CD8-positive, alpha-beta memory T cell (primary cell): Measurements from ENCODE around the gene TREM2. TPM values are rescaled to one million over a fixed set of nuclear protein-coding genes. Genes with fewer than 3 reads are reported as not detected.
A peak's percentile ranks its signal among the peaks of the same experiment; 100 is the strongest.
"Not testable (repeated sequence)": the region's sequence is repeated elsewhere in the genome, so short reads cannot be mapped to it uniquely, and the experiment has no call there.

ENCODE experiments used
- CTCF ChIA-PET: fragments of 350-600 bp; sonication (Branson Sonifier 250); formaldehyde crosslinking; loops from one replicate; lab custom pipeline; 2021; ENCODE audit warnings: antibody characterized with exemption; lab: Charles Lee
- POLR2A ChIA-PET: fragments of 350-600 bp; sonication (Branson Sonifier 250); formaldehyde crosslinking; loops from one replicate; lab custom pipeline; 2021; ENCODE audit warnings: antibody characterized with exemption; lab: Charles Lee
- DNase-seq, 5 donors: peaks; one replicate each; pipeline versions ENCODE4 v3.0.0 to v3.0.0-alpha.2; 2020 to 2022; ENCODE audit warnings: mixed read lengths in 1 of 5
- H3K27ac ChIP-seq: one replicate; pipeline ENCODE4 v1.7.0; 2013; ENCODE audit warnings: low read depth, mild to moderate bottlenecking, low read length, moderate library complexity
- H3K27me3 ChIP-seq: 2 replicates; pipeline ENCODE4 v1.7.0; 2013; ENCODE audit warnings: low read length, mild to moderate bottlenecking; ENCODE audit not compliant: insufficient read depth, poor library complexity, severe bottlenecking
- H3K36me3 ChIP-seq: 2 replicates; pipeline ENCODE4 v1.7.0; 2013; ENCODE audit warnings: mild to moderate bottlenecking, low read length, moderate library complexity; ENCODE audit not compliant: insufficient read depth
- H3K4me1 ChIP-seq: 2 replicates; pipeline ENCODE4 v1.7.0; 2013; ENCODE audit warnings: mild to moderate bottlenecking, low read length, moderate library complexity; ENCODE audit not compliant: insufficient read depth
- H3K4me3 ChIP-seq: 2 replicates; pipeline ENCODE4 v1.7.0; 2013; ENCODE audit warnings: mild to moderate bottlenecking, low read length
- H3K9me3 ChIP-seq: 2 replicates; pipeline ENCODE4 v1.7.0; 2013; ENCODE audit warnings: mild to moderate bottlenecking, low read length
- H3K27ac Mint-ChIP-seq, 8 donors: one replicate each; pipeline ENCODE4 v1.8.0; 2020 to 2021; ENCODE audit warnings: mixed read lengths in 8 of 8, mild to moderate bottlenecking in 6 of 8, inconsistent platforms in 3 of 8, moderate library complexity in 3 of 8
- H3K27me3 Mint-ChIP-seq, 2 donors: one replicate each; pipeline ENCODE4 v1.8.0; 2020 to 2021; ENCODE audit warnings: mixed read lengths in 2 of 2, mild to moderate bottlenecking in 1 of 2, moderate library complexity in 1 of 2
- H3K36me3 Mint-ChIP-seq, 3 donors: one replicate each; pipeline ENCODE4 v1.8.0; 2020 to 2021; ENCODE audit warnings: mixed read lengths in 3 of 3, inconsistent platforms in 1 of 3, mild to moderate bottlenecking in 1 of 3
- H3K4me1 Mint-ChIP-seq, 3 donors: one replicate each; pipeline ENCODE4 v1.8.0; 2020 to 2021; ENCODE audit warnings: mixed read lengths in 3 of 3, inconsistent platforms in 1 of 3, mild to moderate bottlenecking in 1 of 3
- H3K4me3 Mint-ChIP-seq, 7 donors: one replicate each; pipeline ENCODE4 v1.8.0; 2020 to 2021; ENCODE audit warnings: mixed read lengths in 7 of 7, mild to moderate bottlenecking in 6 of 7, moderate library complexity in 4 of 7, inconsistent platforms in 2 of 7
- H3K9me3 Mint-ChIP-seq, 5 donors: one replicate each; pipeline ENCODE4 v1.8.0; 2020 to 2022; ENCODE audit warnings: mixed read lengths in 5 of 5, mild to moderate bottlenecking in 3 of 5, moderate library complexity in 2 of 5, inconsistent platforms in 1 of 5
- polyA plus RNA-seq: library from polyadenylated mRNA; unstranded; fragments of 300-500 nt; fragmentation: Illumina TruSeq; gene quantifications from one replicate; pipeline ENCODE4 v1.2.3, GENCODE V29; 2021
- total RNA-seq, 2 experiments: library from RNA; stranded (reverse); gene quantifications; one replicate each; pipeline ENCODE4 v1.2.3, GENCODE V29; 2021

TREM2 gene
- total and polyA plus RNA-seq, 3 experiments from 2014 or later: 0.44 to 0.73 TPM; not detected in 1

DNA sequence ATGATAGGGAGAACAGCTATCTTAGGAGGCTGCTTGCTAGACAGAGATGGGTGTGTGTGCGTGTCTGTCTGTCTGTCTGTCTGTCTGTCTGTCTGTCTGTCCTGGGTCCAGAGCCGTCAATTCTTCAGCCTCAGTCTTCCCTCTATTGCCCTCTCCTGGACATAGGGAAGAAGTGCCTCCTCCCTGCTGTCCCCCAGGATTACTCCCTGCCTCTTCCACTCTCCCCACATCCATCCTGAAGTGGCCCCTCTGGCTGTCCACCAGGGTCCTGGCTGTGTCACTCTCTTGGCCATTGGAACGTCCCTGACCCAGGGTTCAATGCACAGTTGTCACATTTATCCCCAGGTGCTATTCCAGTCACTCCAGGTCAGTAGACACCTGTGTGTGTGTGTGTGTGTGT lies 27.9 kb upstream of the TREM2 start:
- ChIA-PET CTCF (interaction anchor here (1.2 kb wide), 1 partner anchor 41 kb away, joined by 3 read pairs; no protein-coding TSS in a partner anchor), POLR2A (no interaction called here)
- Histone ChIP-seq H3K27me3 (no peaks in the 10 kb centered on the region), H3K4me1 (peaks cover 40% of the 10 kb centered on the region), H3K9me3 (peaks cover 12% of the 10 kb centered on the region), H3K27ac (no peak overlapping the region), H3K4me3 (no peak overlapping the region), H3K36me3 (no peaks in the 10 kb centered on the region)
- H3K4me1 Mint-ChIP-seq: peaks cover 9 to 45% (median 26%) of the 10 kb centered on the region in 3 donors
- H3K9me3 Mint-ChIP-seq: peaks cover 0 to 9% (median 5%) of the 10 kb centered on the region in 5 donors
- H3K36me3 Mint-ChIP-seq: peaks cover 0 to 8% (median 2%) of the 10 kb centered on the region in 3 donors
- no peaks in the 10 kb centered on the region for H3K27me3 Mint-ChIP-seq
- DNase-seq: no peak
- peak overlapping the region in 1 of 8 donors; percentile 54 for H3K27ac Mint-ChIP-seq
- H3K4me3 Mint-ChIP-seq: no peak overlapping the region

GRCh38 chr6:41189967-41190366 lies 27.1 kb upstream of the TREM2 start:
- ChIA-PET POLR2A (no interaction called here), CTCF (interaction anchor here (1.7 kb wide), 1 partner anchor 11 kb away, joined by 5 read pairs; the partner anchor contains the start of gene TREML2)
- H3K27ac ChIP-seq: no peak overlapping the region
- peaks cover 9 to 44% (median 22%) of the 10 kb centered on the region in 3 donors for H3K4me1 Mint-ChIP-seq
- H3K27me3 Mint-ChIP-seq: no peaks in the 10 kb centered on the region
- H3K9me3 ChIP-seq: peaks cover 12% of the 10 kb centered on the region
- no peak for DNase-seq
- no peak overlapping the region for H3K4me3 ChIP-seq
- peak overlapping the region in 1 of 8 donors; percentile 37 for H3K27ac Mint-ChIP-seq
- H3K36me3 ChIP-seq: no peaks in the 10 kb centered on the region
- H3K4me1 ChIP-seq: peaks cover 38% of the 10 kb centered on the region
- no peaks in the 10 kb centered on the region for H3K27me3 ChIP-seq
- H3K4me3 Mint-ChIP-seq: no peak overlapping the region
- peaks cover 0 to 9% (median 5%) of the 10 kb centered on the region in 5 donors for H3K9me3 Mint-ChIP-seq
- peaks cover 0 to 8% (median 2%) of the 10 kb centered on the region in 3 donors for H3K36me3 Mint-ChIP-seq

DNA sequence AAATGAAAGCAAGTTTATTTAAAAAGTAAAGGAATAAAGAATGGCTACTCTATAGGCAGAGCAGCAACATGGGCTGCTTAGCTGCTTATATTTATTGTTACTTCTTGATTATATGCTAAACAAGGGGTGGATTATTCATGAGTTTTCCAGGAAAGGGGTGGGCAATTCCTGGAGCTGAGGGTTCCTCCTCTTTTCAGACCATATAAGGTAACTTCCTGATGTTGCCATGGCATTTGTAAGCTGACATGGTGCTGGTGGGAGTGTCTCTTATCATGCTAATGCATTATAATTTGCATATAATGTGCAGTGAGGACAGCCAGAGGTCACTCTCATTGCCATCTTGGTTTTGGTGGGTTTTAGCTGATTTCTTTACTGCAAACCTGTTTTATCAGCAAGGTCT lies 26.1 kb upstream of the TREM2 start:
- H3K4me3 Mint-ChIP-seq, H3K27ac ChIP-seq, DNase-seq, H3K27me3 ChIP-seq, H3K9me3 Mint-ChIP-seq, H3K36me3 ChIP-seq, H3K27me3 Mint-ChIP-seq, H3K4me3 ChIP-seq, H3K36me3 Mint-ChIP-seq, POLR2A ChIA-PET: not testable (repeated sequence)
- H3K27ac Mint-ChIP-seq: peak overlapping the region in 1 of 8 donors; percentile 6
- peaks cover 30% of the 10 kb centered on the region for H3K4me1 ChIP-seq
- H3K9me3 ChIP-seq: peaks cover 12% of the 10 kb centered on the region
- CTCF ChIA-PET: interaction anchor here (1.2 to 1.7 kb wide), 2 partner anchors 10 to 12 kb away, joined by 3 to 5 read pairs; partner anchors contain the start of gene TREML2
- H3K4me1 Mint-ChIP-seq: peaks cover 9 to 35% (median 20%) of the 10 kb centered on the region in 3 donors

DNA sequence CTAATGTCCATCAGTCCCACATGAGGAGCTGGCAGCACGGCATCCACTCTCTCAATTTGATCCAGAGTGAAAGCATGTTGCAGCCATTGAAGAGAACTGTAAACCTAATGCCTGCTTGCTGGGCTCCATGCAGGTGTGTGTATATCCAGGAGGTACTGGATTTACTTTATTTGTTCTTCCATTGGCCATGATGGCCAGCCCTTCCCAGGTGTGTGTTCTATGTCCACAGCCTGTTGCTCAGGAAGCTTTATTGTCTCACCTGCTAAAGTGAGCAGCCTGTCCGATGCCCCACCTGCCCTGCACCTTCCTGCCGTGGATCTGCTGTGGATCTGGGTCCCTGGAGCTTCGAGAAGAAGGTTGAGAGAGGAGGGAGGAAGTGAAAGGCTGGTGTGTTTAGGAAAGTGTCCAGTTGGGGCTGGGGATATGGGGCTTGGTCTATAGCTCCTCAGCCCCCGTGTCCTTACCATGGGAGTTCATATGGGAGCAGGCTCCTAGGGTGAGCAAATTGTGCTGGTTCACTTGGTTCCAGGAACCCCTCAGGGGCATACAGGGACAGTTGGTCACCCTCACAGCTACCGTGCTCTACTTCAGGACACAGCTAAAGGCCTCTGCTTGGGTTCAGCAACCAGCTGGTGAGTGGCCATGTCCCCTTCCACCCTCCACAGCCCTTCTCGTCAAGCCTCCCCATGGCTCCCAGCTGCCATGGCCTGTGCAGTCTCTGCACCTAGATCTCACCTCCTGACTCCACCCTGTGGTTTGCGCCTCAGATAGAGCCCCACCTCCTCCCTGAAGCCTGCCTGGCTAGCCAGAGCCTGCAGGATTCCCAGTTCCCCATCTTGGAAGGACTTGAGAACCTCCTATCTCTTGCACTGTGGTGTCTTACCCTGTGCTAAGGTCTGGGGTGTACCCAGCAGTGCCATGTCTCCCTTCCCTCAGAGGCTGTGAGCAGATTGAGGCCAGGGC lies 25.3 kb upstream of the TREM2 start:
- Histone ChIP-seq H3K4me3 (no peak overlapping the region), H3K36me3 (no peaks in the 10 kb centered on the region), H3K9me3 (peaks cover 12% of the 10 kb centered on the region), H3K4me1 (peaks cover 28% of the 10 kb centered on the region), H3K27ac (no peak overlapping the region), H3K27me3 (no peaks in the 10 kb centered on the region)
- H3K27ac Mint-ChIP-seq: peak overlapping the region in 1 of 8 donors; percentile 47
- no peaks in the 10 kb centered on the region for H3K27me3 Mint-ChIP-seq
- no peak overlapping the region for H3K4me3 Mint-ChIP-seq
- H3K36me3 Mint-ChIP-seq: peaks cover 0 to 8% (median 2%) of the 10 kb centered on the region in 3 donors
- no peak for DNase-seq
- POLR2A ChIA-PET: no interaction called here
- peaks cover 0 to 9% (median 5%) of the 10 kb centered on the region in 5 donors for H3K9me3 Mint-ChIP-seq
- H3K4me1 Mint-ChIP-seq: peaks cover 9 to 31% (median 16%) of the 10 kb centered on the region in 3 donors
- CTCF ChIA-PET: interaction anchor here (1.2 kb wide), 1 partner anchor 11 kb away, joined by 3 read pairs; no protein-coding TSS in a partner anchor

GRCh38 chr6:41186031-41186562 lies 23.2 kb upstream of the TREM2 start:
- no peaks in the 10 kb centered on the region for H3K36me3 ChIP-seq
- CTCF ChIA-PET: no interaction called here
- H3K9me3 ChIP-seq: peaks cover 12% of the 10 kb centered on the region
- no peak overlapping the region for H3K27ac ChIP-seq
- POLR2A ChIA-PET: no interaction called here
- H3K36me3 Mint-ChIP-seq: peaks cover 0 to 8% (median 2%) of the 10 kb centered on the region in 3 donors
- H3K4me3 ChIP-seq: no peak overlapping the region
- peaks cover 16 to 25% (median 16%) of the 10 kb centered on the region in 3 donors for H3K4me1 Mint-ChIP-seq
- no peak for DNase-seq
- peaks cover 25% of the 10 kb centered on the region for H3K4me1 ChIP-seq
- no peak overlapping the region for H3K27ac Mint-ChIP-seq
- no peak overlapping the region for H3K4me3 Mint-ChIP-seq
- peaks cover 0 to 9% (median 5%) of the 10 kb centered on the region in 5 donors for H3K9me3 Mint-ChIP-seq
- H3K27me3 Mint-ChIP-seq: peaks cover 0 to 1% of the 10 kb centered on the region in 2 donors
- no peaks in the 10 kb centered on the region for H3K27me3 ChIP-seq

DNA sequence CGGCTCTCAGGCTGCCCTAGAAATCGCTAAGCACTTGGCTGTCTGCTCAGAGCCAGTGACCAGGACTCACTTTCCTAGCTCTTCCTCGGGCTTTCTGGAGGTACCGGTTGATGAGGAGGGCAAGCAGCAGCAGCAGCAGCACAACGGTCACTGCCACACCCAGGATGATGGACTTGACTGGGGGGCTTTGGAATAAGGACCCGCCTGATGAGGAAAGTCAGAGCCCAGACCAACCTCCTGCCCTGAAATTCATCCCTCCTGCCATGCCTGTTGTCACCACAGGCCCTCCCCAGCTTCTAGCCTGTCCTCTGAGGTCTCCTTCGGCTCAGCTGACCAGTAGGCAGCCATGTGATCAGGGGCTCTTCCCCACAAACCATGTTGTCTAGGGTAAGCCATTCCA lies 21.8 kb upstream of the TREM2 start:
- H3K4me3 Mint-ChIP-seq: no peak overlapping the region
- peak overlapping the region in 2 of 8 donors; percentile 2 to 84 for H3K27ac Mint-ChIP-seq
- no peak overlapping the region for H3K27ac ChIP-seq

DNA sequence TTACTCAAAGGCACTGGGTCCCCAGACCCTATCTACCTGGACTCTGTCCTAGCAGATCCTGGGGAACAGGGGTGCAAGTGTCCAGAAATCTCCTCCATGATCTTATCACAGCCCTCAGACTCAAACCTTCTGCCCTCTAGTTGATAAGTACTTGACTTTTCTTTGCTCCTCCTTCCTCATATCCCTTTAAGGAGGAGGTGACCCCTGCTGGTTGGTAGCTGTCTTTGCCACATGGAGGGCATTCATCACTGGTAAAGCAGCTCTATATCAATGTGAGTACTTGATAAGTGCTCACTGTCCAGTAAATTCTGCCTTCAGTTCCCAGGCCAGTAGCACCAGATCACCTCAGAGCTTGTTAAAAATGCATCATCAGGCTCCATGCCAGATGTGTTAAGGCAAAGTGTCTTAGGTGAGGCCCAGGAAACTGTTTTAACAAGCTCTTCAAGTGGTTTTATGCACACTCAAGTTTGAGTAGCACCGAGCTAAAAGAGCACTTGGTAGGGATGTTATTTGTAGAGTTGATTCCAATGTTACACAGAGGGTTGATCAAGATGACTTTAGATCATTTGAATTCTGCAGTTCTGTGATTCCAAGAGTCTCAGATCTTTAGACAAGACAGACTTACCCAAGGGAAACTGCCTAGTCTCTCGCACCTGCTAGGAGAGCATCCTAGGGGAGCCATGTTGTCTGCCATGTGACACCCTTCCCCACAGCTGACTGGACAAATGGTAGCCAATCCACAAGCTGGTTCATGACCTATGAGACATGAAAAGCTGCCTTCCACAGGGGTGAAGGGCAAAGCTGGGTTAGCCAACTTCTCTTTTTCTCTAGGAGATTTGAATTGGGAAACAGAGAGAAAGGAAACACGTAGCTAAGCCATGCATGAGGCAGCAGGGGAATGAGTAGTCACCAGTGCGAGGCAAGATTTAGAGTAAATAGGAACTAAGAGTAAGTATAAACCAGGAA lies 19.4 kb upstream of the TREM2 start:
- peak; percentile 29 to 60 (median 36) for DNase-seq
- Mint-ChIP-seq H3K4me3 (no peak overlapping the region), H3K27me3 (peaks cover 1 to 7% of the 10 kb centered on the region in 2 donors), H3K36me3 (no peaks in the 10 kb centered on the region), H3K9me3 (peaks cover 0 to 1% (median 0%) of the 10 kb centered on the region in 5 donors), H3K27ac (peak overlapping the region in 2 of 8 donors; percentile 42 to 44), H3K4me1 (peaks cover 7 to 12% (median 8%) of the 10 kb centered on the region in 3 donors)
- CTCF ChIA-PET: interaction anchor here (0.8 to 1.8 kb wide), 8 partner anchors 8 to 25 kb away, joined by 3 to 8 read pairs (median 5); partner anchors contain the start of gene TREML2
- no peak overlapping the region for H3K4me3 ChIP-seq
- POLR2A ChIA-PET: no interaction called here
- no peaks in the 10 kb centered on the region for H3K27me3 ChIP-seq
- peaks cover 14% of the 10 kb centered on the region for H3K4me1 ChIP-seq
- H3K9me3 ChIP-seq: no peaks in the 10 kb centered on the region
- H3K27ac ChIP-seq: no peak overlapping the region
- no peaks in the 10 kb centered on the region for H3K36me3 ChIP-seq

More for the DNA sequence above, 21.8 kb upstream of the TREM2 start:
- ChIA-PET POLR2A (no interaction called here), CTCF (no interaction called here)
- Histone ChIP-seq H3K9me3 (peaks cover 6% of the 10 kb centered on the region), H3K36me3 (no peaks in the 10 kb centered on the region), H3K4me3 (no peak overlapping the region), H3K27me3 (no peaks in the 10 kb centered on the region), H3K4me1 (peaks cover 25% of the 10 kb centered on the region)
- peaks cover 0 to 5% (median 1%) of the 10 kb centered on the region in 5 donors for H3K9me3 Mint-ChIP-seq
- peaks cover 16 to 25% (median 16%) of the 10 kb centered on the region in 3 donors for H3K4me1 Mint-ChIP-seq
- H3K36me3 Mint-ChIP-seq: peaks cover 0 to 4% (median 0%) of the 10 kb centered on the region in 3 donors
- DNase-seq: no peak
- peaks cover 0 to 1% of the 10 kb centered on the region in 2 donors for H3K27me3 Mint-ChIP-seq
